Stimulated activated CD4-positive, alpha-beta T cell treated with anti-CD3 and anti-CD28 coated beads, Interleukin-15, amount 100 ng/mL, for 24 hours (primary cell): ENCODE data around the gene PKNOX2.

Experiments
- DNase-seq: peaks from one replicate; pipeline ENCODE4 v3.0.0-alpha.2; 2020

PKNOX2 gene

GRCh38 chr11:125264100-125265022 lies 99.8 kb downstream of the PKNOX2 start:
- no peak for DNase-seq

- no peak for DNase-seq
These were observed 103.0 kb downstream of the PKNOX2 start for GRCh38 chr11:125267548-125267947.

- no peak for DNase-seq
These were observed 104.1 kb downstream of the PKNOX2 start for GRCh38 chr11:125268611-125269010.

- no peak for DNase-seq
These were observed 105.6 kb downstream of the PKNOX2 start for GRCh38 chr11:125270106-125270505.

- DNase-seq, result no peak
These were observed 106.2 kb downstream of the PKNOX2 start for GRCh38 chr11:125270711-125271110.

- DNase-seq, result no peak
These were observed 107.0 kb downstream of the PKNOX2 start for GRCh38 chr11:125271483-125272091.

- no peak for DNase-seq
These were observed 107.5 kb downstream of the PKNOX2 start for GRCh38 chr11:125272092-125272491.

GRCh38 chr11:125272821-125273220 lies 108.3 kb downstream of the PKNOX2 start:
- DNase-seq, result no peak

- DNase-seq, result no peak
These were observed 109.0 kb downstream of the PKNOX2 start for GRCh38 chr11:125273519-125274000.

- DNase-seq, result no peak
These were observed 109.8 kb downstream of the PKNOX2 start for GRCh38 chr11:125274309-125274708.

- no peak for DNase-seq
These were observed 110.2 kb downstream of the PKNOX2 start for GRCh38 chr11:125274774-125275173.

- no peak for DNase-seq
These were observed 111.5 kb downstream of the PKNOX2 start for GRCh38 chr11:125275905-125276618.

GRCh38 chr11:125276619-125276976 lies 112.0 kb downstream of the PKNOX2 start:
- DNase-seq, result no peak

GRCh38 chr11:125279676-125280418 lies 115.3 kb downstream of the PKNOX2 start:
- DNase-seq, result no peak

- no peak for DNase-seq
These were observed 116.1 kb downstream of the PKNOX2 start for GRCh38 chr11:125280646-125281045.

GRCh38 chr11:125281831-125282595 lies 117.5 kb downstream of the PKNOX2 start:
- DNase-seq, result no peak

GRCh38 chr11:125282596-125282914 lies 118.0 kb downstream of the PKNOX2 start:
- DNase-seq, result no peak

- no peak for DNase-seq
These were observed 119.8 kb downstream of the PKNOX2 start for GRCh38 chr11:125284245-125284850.

- no peak for DNase-seq
These were observed 121.3 kb downstream of the PKNOX2 start for GRCh38 chr11:125285844-125286243.

- DNase-seq, result no peak
These were observed 121.9 kb downstream of the PKNOX2 start for GRCh38 chr11:125286486-125286885.

- no peak for DNase-seq
These were observed 123.1 kb downstream of the PKNOX2 start for GRCh38 chr11:125287491-125288210.
